Measurements from ENCODE around the gene CAPN5.
"Not testable (repeated sequence)": the region's sequence is repeated elsewhere in the genome, so short reads cannot be mapped to it uniquely, and the experiment has no call there.

Gene CAPN5

GRCh38 chr11:77044356-77044755 is 22.4 kb upstream of the CAPN5 start:
- DNase-seq = no peak

GRCh38 chr11:77044886-77045285 is 21.9 kb upstream of the CAPN5 start:
- no peak for DNase-seq

DNA sequence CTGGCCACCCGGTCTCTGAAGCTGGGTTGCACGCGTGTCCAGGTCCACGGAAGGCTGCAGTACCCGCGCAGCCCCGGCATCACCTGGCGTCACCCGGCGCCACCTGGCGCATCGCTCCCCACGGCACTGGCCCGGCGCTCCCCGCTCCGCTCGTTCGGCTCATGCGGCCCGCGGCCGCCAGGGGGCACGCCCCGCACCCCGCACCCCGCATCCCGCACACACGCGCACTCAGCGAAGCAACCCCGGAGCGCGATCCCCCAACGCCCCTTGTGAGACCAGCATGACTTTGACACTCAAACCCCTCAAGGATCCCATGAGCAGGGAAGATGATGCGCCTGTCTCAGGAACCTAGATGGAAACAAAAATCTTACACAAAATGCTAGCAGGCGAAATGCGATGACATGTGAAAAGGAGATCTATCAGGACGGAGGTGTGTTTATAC is 20.7 kb upstream of the CAPN5 start:
- no peak for DNase-seq

DNA sequence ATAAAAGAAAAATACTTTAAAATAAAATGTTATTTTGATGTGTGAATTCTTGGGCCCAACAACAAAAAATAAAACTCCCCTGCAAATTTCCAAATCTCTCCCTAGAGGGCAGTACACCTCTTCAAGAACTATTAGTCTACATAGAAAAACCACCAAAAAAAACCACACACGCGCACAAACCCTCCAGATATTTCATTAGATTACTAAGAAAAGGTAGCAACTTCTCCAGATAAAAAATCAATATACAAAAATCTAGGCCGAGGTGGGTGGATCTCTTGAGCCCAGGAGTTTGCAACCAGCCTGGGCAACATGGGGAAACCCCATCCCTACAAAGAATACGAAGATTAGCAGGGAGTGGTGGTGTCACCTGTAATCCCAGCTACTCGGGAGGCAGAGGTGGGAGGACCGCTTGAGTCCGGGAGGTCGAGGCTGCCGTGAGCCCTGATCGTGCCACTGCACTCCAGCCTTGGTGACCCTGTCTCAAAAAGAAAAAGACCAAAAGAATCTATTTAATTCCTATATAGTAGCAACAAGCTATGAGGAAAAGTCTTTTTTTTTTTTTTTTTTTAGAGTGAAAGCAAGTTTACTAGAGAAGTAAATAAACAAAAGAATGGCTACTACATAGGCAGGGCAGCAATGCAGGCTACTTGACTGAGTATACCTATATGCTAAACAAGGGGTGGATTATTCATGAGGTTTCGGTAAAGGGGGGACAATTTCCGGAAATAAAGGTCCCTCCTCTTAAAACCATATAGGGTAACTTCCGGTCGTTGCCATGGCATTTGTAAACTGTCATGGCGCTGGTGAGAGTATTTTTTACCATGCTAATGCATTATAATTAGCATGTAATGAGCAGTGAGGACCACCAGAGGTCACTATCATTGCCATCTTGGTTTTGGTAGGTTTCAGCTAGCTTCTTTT is 19.5 kb upstream of the CAPN5 start:
- DNase-seq = peak; percentile 61

DNA sequence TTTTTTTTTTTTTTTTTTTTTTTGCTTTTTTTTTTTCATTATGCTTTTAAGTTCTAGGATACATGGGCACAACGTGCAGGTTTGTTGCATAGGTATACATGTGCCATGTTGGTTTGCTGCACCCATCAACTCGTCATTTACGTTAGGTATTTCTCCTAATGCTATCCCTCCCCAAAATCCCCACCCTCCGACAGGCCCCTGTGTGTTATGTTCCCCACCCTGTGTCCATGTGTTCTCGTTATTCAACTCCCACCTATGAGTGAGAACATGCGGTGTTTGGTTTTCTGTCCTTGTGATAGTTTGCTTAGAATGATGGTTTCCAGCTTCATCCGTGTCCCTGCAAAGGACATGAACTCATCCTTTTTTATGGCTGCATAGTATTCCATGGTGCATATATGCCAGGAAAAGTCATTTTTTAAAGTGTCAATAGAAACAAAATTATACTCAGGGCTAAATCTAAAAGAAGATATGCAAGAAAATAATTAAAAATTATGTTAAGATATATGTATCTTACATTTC is 18.8 kb upstream of the CAPN5 start:
- DNase-seq = not testable (repeated sequence)

DNA sequence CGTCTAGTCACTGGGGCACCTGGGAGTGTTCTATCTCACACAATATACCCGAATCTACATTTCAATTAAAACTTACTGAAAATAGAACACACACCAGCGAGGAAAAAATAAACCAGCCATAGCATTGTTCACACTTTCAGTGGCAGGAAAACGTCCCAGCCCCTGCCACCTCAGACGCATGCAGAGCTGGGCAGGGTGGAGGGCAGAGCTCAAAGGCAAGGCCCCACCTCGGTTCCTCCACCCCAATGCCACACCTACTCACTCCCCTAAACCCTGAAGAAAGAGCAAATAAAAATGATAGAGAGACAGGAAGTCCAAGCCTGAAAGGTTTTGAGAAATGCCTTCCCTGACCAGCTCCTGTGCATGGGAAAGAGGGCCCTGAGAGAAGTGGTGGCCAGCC is 17.7 kb upstream of the CAPN5 start:
- DNase-seq = no peak

DNA sequence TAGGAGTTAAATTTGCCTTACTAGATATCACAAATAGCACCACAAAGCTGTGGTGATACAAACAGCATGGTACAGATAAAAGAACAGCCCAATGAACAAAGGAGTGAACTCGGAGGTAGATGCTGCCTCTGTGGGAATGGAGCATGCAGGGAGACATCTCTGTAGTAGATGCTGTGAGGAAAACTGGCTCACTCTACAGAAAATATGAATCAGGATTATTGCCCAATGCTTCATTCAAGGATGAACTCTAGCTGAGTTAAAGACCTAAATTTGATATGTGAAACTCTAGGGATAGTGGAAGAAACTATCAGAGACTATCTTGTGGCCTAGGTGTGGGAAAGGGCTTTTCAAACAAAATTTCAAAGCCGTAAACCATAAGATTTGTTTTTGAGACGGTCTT is 15.3 kb upstream of the CAPN5 start:
- no peak for DNase-seq

DNA sequence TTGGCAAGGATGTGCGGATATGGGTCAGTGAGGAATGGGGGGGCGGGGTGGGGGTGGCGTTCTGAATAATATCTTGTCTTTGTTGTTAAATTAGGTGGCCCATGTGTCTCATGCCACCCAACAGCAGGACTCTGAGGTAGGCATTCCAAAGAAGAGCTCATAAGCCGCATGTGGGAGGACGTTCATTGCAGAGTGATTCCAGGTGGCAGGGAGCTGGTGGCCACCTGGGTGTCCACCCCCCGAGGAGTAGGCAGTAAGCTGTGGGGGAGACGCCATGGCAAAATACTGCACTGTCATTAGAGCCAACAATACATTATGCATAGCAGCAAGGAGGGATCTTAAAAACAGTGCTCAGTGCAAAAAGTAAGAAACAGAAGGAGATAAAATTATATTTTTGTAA is 14.3 kb upstream of the CAPN5 start:
- no peak for DNase-seq

DNA sequence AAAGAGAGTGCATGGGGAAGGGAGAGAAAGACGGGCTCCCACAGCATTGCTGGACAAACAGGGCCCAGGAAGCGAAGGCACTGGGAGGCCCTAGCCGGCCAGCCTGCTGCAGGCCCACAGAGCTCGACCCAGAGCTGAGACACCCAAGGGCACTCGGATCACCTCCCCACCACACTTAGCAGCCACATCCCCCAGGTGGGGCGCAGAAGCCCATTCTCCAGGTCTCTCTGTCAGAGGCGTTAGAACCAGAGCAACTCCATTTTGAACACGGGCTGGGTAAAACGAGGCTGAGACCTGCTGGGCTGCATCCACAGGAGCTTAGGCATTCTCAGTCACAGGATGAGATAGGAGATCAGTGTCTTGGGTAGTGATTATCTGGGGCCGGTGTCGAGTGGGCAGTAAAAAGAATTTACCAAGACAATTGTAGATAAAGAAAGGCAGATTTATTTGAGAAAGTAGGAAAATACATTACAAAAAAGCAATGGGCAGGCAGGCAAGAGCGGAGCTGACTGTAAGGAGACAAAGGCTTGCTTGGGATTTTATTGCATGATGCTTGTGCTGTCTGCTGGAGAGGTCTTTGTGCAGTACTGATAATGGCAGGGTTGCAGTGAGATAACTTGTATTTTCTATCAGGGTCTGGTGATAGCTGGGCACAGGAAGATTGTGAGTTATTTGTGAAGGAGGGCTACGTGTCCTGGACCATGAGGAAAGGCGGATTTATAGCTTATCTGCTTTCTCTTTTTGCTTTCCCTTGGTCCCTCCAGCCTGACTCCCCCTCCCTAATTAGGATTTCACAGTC is 13.4 kb upstream of the CAPN5 start:
- DNase-seq = no peak

GRCh38 chr11:77054084-77054483 is 12.7 kb upstream of the CAPN5 start:
- no peak for DNase-seq

DNA sequence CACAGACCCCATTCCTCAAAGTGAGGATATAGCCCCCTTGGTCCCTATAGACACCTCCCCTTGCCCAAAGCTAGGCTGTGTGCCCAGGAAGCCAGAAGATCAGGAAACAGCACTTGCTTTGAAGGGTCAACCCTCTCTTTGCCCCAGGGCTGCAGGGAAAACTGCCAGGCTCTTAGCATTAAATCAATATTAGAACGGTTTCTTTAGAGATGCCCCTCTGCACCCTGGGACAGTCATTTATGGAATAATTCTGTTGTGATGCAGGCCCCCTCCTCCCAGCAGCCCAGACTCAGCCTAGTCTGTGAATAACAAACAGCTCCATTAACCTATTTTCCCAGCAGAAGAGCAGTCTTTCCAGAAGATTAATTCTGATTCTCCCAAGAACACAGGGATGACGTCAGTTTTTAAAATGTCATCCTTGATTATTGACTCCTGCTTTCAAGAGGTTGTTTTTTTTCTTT is 11.6 kb upstream of the CAPN5 start:
- DNase-seq = no peak

GRCh38 chr11:77055913-77056312 is 10.9 kb upstream of the CAPN5 start:
- no peak for DNase-seq

DNA sequence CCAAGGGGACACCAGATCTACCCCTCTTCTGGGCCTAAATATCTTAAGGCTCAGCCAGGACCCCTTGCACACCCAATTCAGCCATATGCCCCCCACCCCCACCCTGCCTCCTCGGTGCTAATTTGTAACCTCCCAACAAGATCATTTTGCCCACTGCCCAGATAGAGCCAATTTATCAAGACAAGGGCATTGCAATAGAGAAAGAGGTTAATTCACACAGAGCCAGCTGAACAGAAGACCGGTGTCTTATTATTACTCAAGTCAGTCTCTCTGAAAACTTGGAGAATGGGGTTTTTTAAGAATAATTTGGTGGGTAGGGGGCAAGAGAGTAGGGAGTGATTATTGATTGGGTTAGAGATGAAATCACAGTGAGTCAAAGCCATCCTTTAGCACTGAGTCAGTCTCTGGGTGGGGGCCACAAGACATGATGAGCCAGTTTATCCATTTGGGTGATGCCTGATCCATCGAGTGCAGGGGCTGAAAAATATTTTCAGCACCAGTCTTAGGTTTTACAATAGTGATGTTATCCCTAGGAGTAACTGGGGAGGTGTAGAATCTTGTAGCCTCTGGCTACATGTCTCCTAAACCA is 9.9 kb upstream of the CAPN5 start:
- no peak for DNase-seq

DNA sequence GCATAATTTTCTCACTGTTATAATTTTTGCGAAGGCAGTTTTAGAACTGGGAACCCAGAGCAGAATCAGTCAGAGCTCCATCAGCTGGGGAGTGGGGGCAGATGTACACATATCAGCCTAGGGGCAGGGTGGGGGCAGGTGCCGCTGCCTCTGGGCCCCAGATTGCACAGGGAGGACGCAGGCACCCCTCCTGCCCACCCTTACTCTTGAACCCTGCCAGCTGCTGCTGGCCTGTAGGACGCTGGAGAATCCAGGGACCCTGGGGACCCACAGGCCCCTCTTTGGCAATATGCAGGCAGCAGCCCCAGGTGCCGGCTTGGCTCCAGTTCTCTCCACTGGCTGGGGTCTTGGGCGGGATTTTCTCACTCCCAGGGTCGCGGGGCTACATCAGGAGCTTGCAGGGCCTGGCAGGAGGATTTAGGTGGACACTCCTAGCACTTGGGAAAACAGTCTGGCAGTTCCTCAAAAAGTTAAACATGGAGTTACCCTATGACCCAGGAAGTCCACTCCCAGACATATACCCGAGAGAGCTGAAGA is 8.8 kb upstream of the CAPN5 start:
- no peak for DNase-seq

GRCh38 chr11:77058900-77059299 is 7.9 kb upstream of the CAPN5 start:
- DNase-seq = no peak

DNA sequence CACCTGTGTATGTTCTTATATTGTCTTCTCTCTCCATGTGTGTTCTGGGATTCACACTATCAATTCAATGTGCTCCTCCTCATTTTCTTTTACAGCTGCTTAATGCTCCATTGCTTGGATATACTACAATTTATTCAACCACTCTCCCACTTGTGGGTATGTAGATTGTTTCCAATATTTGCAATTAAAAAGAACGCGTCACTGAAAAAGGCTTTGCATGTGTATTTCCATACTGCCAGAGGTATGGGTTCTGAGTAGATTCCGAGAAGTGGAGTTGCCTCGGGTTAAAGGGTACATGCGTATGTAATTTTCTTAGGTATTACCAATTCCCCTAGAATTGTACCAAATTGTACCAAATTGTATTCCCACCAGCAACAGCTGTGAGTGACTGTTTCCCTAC is 7.0 kb upstream of the CAPN5 start:
- no peak for DNase-seq

GRCh38 chr11:77060234-77060633 is 6.5 kb upstream of the CAPN5 start:
- no peak for DNase-seq

DNA sequence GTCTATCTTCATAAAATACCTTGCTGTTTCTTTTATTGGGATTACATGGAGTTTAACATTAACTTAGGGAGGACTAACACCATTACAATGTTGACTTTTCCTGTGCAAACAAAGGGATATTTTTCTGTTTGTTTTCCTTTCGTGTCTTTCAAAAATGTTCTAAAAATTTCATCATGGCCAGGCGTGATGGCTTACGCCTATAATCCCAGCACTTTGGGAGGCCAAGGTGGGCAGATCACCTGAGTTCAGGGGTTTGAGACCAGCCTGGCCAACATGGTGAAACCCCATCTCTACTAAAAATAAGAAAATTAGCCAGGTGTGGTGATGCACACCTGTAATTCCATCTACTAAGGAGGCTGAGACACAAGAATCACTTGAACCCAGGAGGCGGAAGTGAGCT is 5.5 kb upstream of the CAPN5 start:
- not testable (repeated sequence) for DNase-seq

DNA sequence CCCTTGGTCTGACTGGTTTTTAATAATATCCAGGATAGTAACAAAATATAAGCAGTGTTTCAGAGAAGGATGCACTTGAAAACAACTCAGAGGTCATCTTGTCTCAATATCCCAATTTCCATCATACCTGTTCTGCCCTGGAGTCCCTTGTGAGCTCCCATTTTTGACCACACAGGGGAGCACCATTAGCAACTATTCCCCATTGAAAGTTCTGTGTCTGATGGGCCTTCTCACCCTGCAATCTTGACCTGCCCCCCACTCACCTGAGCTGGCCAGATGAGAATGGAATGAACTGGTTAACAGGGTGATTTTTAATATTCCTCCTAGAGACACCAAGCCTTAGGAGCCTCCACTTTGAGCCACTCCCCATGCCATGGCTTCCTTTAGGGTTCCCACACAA is 3.8 kb upstream of the CAPN5 start:
- no peak for DNase-seq

DNA sequence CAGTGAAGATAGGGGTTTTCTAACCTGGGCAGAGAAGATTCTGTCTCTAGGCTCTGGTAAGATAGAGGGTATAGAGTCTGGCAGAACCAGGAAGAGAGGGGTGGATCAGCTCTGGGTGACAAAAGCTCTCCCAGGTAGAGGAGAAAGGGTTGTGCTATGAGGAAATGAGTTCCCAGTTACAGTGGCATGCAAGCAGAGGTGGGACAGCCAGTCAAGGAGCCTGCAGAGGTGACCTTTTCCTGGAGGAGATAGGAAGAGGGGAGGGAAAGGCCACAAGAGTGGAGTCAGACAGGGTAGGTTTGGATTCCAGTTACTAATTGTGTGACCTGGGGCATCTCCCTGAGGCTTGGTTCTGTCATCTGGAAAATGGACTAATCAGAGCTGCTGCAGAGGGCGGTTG is 3.4 kb upstream of the CAPN5 start:
- DNase-seq = no peak

DNA sequence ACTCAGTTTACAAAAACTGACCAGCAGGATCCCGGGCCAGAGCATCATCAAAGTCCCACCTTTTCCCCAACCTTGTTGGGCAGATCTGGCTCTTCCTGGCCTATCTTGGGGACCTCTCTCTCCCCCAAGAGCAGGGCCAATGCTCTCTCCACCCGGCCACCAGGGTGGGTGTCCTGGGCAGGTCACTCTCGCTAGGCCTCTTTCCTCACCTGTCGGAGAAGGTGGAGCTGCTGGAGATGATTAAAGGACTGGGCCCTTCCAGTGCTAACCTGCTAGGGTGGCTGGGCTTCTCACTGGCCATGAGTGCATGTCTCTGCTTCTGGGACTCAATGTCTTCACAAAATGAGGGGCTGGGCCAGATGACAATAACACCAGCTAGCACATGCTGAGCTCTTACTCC is 2.9 kb upstream of the CAPN5 start:
- DNase-seq = no peak

- no peak for DNase-seq
Observed at GRCh38 chr11:77064648-77065217, 2.0 kb upstream of the CAPN5 start.

DNA sequence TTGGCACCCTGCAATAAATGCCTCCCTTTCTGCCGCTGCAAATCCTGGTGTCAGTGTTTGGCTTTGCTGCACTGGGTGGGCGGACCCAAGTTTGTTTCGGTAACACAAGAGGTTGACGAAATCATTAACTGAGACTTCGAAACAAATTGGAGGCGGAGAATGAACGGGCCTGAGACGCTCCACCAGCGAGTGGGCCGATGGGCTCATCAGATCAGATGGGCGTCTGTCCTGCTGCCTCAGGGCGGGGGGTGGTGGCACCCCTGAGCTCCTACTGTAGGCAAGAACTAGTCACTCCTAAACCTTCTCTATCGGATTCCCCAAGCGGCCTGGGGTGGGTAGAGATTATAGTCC is 918 bp upstream of the CAPN5 start:
- DNase-seq = no peak

Measured in NCI-H1105 treated with DMSO at 0.1 percent for 48 hours (cell line).